K562 (cell line): ENCODE data around the gene TBC1D5.

Source experiments
- CCNT2 ChIP-seq: IDR thresholded peaks from 2 replicates; pipeline ENCODE4 v1.6.1; 2011; ENCODE audit warnings: borderline replicate concordance, low read depth, mild to moderate bottlenecking, moderate library complexity, mixed read lengths, low read length; ENCODE audit not compliant: insufficient read length; ENCODE audit errors: extremely low read depth
- CTCF ChIP-seq, 3 experiments: IDR thresholded peaks in 2 of 3; conservative IDR thresholded peaks in 1 of 3; 2 replicates each; pipeline ENCODE4 v1.5.1; 2011 to 2012; ENCODE audit warnings: low read length in 3 of 3, mild to moderate bottlenecking in 3 of 3, control low read depth in 2 of 3, improper control_type of control experiment in 1 of 3, inconsistent platforms in 1 of 3, low read depth in 1 of 3, mixed read lengths in 1 of 3, moderate library complexity in 1 of 3; ENCODE audit not compliant: insufficient read depth in 2 of 3
- EZH2 ChIP-seq: IDR thresholded peaks from 2 replicates; pipeline ENCODE4 v1.6.1; 2012; ENCODE audit warnings: low read depth, mild to moderate bottlenecking, inconsistent platforms, low read length, borderline replicate concordance
- FOXO4 ChIP-seq: fragments of 450-650 bp; formaldehyde crosslinking; IDR thresholded peaks from 2 replicates; pipeline ENCODE4 v1.4.0; 2020; ENCODE audit warnings: mild to moderate bottlenecking, moderate library complexity
- MEF2D ChIP-seq: conservative IDR thresholded peaks from 2 replicates; pipeline ENCODE4 v1.6.1; 2016; ENCODE audit warnings: low read depth, missing genetic modification characterization, missing compliant biosample characterization
- NFE2 ChIP-seq: IDR thresholded peaks from 2 replicates; pipeline ENCODE4 v1.6.1; 2014; ENCODE audit warnings: antibody characterized with exemption, low read depth
- NFIC ChIP-seq: fragments of 450-650 bp; IDR thresholded peaks from 2 replicates; pipeline ENCODE4 v1.6.1; 2017; ENCODE audit warnings: mild to moderate bottlenecking, inconsistent platforms
- POLR2A ChIP-seq: fragments of 450-650 bp; conservative IDR thresholded peaks from 2 replicates; pipeline ENCODE4 v1.6.1; 2016
- TARDBP ChIP-seq: fragments of 450-650 bp; IDR thresholded peaks from 2 replicates; pipeline ENCODE4 v1.6.1; 2016
- TEAD4 ChIP-seq, 2 experiments: sonication (generic) in 1 of 2; formaldehyde crosslinking in 1 of 2; IDR thresholded peaks; 2 replicates each; pipeline versions ENCODE4 v1.6.1 to v1.8.0; 2012 to 2022; ENCODE audit warnings: borderline replicate concordance in 1 of 2, inconsistent platforms in 1 of 2, low read length in 1 of 2, mild to moderate bottlenecking in 1 of 2, missing genetic modification reagents in 1 of 2
- USF2 ChIP-seq: sonication (generic); formaldehyde crosslinking; IDR thresholded peaks from 2 replicates; pipeline ENCODE4 v1.5.0; 2020; ENCODE audit warnings: missing genetic modification reagents
- ZNF121 ChIP-seq: sonication (generic); formaldehyde crosslinking; conservative IDR thresholded peaks from 2 replicates; pipeline ENCODE4 v1.8.0; 2022; ENCODE audit warnings: missing genetic modification reagents
- ZNF518B ChIP-seq: fragments of 250-450 bp; sonication (Bioruptor Pico); IDR thresholded peaks from 2 replicates; pipeline ENCODE4 v1.5.0; 2021; ENCODE audit warnings: mild to moderate bottlenecking, moderate library complexity
- ZNF75A ChIP-seq: fragments of 450-650 bp; formaldehyde crosslinking; IDR thresholded peaks from 2 replicates; pipeline ENCODE4 v1.4.0; 2020; ENCODE audit warnings: mild to moderate bottlenecking

GRCh38 chr3:17354341-17354740 is 388.1 kb downstream of the TBC1D5 start:
- no peak for TF ChIP-seq NFIC
- no peak for TF ChIP-seq CCNT2
- TF ChIP-seq FOXO4 (CRISPR knock-in tag) = no peak
- TF ChIP-seq TARDBP = no peak
- no peak for TF ChIP-seq TEAD4 (IDR thresholded peaks at IDR 0.05; ENCODE audit: low read length)
- TF ChIP-seq TEAD4 (CRISPR knock-in tag; IDR thresholded peaks at IDR 0.05; ENCODE audit: borderline replicate concordance) = no peak
- TF ChIP-seq CTCF (IDR thresholded peaks at IDR 0.05 in 2 of 3, conservative IDR thresholded peaks at IDR 0.05 in 1 of 3; ENCODE audit: insufficient read depth in 2 of 3, low read depth in 1 of 3, low read length in 3 of 3) = no peak
- TF ChIP-seq POLR2A = no peak
- TF ChIP-seq EZH2 = no peak
- no peak for TF ChIP-seq ZNF121 (CRISPR knock-in tag)
- no peak for TF ChIP-seq USF2 (CRISPR knock-in tag)
- TF ChIP-seq ZNF75A = no peak
- no peak for TF ChIP-seq MEF2D
- no peak for TF ChIP-seq ZNF518B (CRISPR knock-in tag)
- TF ChIP-seq NFE2 = no peak
